NT2/D1 (cell line): ENCODE measurements around the gene ZSWIM3.

Source experiments
- DNase-seq: peaks from one replicate; pipeline ENCODE4 v3.0.0-alpha.2; 2011; ENCODE audit warnings: low read depth, low spot score
- H3K27me3 ChIP-seq: 2 replicates; pipeline ENCODE4 v1.6.0; 2011; ENCODE audit warnings: mild to moderate bottlenecking; ENCODE audit not compliant: insufficient read length, insufficient read depth
- H3K36me3 ChIP-seq: 2 replicates; pipeline ENCODE4 v1.6.1; 2011; ENCODE audit warnings: mild to moderate bottlenecking, low read length, mixed read lengths; ENCODE audit not compliant: insufficient read depth, insufficient read length
- H3K4me1 ChIP-seq: 2 replicates; pipeline ENCODE4 v1.5.1; 2011; ENCODE audit not compliant: insufficient read depth, insufficient read length
- H3K4me3 ChIP-seq: 2 replicates; pipeline ENCODE4 v1.5.1; 2011; ENCODE audit warnings: low read depth; ENCODE audit not compliant: insufficient read length
- H3K9ac ChIP-seq: 2 replicates; pipeline ENCODE4 v1.6.0; 2011; ENCODE audit warnings: low read depth; ENCODE audit not compliant: insufficient read length
- H3K9me3 ChIP-seq: 2 replicates; pipeline ENCODE4 v1.5.1; 2011; ENCODE audit warnings: mild to moderate bottlenecking, low read length; ENCODE audit not compliant: insufficient read depth
- SUZ12 ChIP-seq: IDR thresholded peaks from 2 replicates; pipeline ENCODE4 v1.6.1; 2011; ENCODE audit not compliant: insufficient read length, insufficient read depth; ENCODE audit errors: extremely low read depth
- YY1 ChIP-seq: IDR thresholded peaks from 2 replicates; pipeline ENCODE4 v1.6.1; 2011; ENCODE audit not compliant: insufficient read length, insufficient read depth
- ZNF274 ChIP-seq: IDR thresholded peaks from 2 replicates; pipeline ENCODE4 v1.6.1; 2011; ENCODE audit warnings: mild to moderate bottlenecking, low read depth, low read length

The ZSWIM3 gene

DNA sequence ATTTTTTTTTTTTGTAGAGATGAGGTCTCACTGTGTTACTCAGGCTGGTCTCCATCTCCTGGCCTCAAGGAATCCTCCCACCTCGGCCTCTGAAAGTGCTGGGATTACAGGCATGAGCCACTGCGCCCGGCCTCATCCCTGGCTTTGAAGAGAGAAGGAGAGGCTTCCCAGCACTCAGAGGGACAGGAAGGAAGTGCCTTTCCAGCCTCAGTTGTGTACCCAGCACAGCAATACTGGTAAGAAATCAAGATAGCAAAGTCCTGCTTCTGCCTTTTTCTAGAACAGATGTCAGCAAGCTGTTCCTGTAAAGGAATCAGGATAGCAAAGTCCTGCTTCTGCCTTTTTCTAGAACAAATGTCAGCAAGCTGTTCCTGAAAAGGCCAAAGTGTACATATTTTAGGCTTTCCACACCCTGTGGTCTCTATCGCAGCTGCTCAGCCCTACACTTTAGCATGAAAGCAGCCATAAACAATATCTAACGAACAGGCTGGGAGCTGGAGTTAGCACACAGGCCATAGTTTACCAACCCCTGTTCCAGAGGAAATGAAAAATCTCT lies 60.8 kb downstream of the ZSWIM3 start:
- TF ChIP-seq ZNF274: no peak
- TF ChIP-seq SUZ12: no peak
- TF ChIP-seq YY1: no peak
- H3K36me3 ChIP-seq: no peaks in the 10 kb centered on the region

DNA sequence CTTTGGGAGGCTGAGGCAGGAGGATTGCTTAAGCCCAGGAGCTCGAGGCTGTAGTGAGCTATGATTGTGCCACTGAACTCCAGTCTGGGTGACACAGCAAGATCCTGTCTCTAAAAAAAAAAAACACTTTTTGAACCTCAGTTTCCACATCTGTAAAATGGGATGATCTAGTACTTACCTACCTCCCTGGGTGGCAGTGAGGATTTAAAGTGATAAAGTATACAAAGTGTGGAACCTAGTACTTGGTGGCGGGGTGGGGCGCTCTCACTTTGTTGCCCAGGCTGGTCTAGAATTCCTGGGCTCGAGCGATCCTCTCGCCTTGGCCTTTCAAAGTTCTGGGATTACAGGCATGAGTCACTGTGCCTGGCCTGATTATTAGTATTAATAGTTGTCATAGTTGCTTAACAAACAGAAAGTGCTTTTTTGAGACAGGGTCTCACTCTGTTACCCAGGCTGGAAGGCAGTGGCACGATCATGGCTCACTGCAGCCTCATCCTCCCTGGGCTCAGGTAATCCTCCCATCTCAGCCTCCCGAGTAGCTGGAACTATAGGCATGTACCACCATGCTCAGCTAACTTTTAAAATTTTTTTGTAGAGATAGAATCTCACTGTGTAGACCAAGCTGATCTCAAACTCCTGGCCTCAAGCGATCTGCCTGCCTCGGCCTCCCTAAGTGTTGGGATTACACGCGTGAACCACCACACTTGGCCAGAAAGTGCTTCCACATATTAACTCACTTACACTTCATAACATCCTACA lies 61.5 kb downstream of the ZSWIM3 start:
- no peak overlapping the region for H3K4me3 ChIP-seq
- no peaks in the 10 kb centered on the region for H3K4me1 ChIP-seq
- H3K9me3 ChIP-seq: no peaks in the 10 kb centered on the region
- TF ChIP-seq SUZ12 (no peak), ZNF274 (no peak), YY1 (no peak)
- H3K9ac ChIP-seq: no peak overlapping the region
- DNase-seq: no peak
- H3K27me3 ChIP-seq: no peaks in the 10 kb centered on the region
- no peaks in the 10 kb centered on the region for H3K36me3 ChIP-seq

More for the DNA sequence above, 60.8 kb downstream of the ZSWIM3 start:
- Histone ChIP-seq H3K4me3 (no peak overlapping the region), H3K4me1 (no peaks in the 10 kb centered on the region), H3K9me3 (no peaks in the 10 kb centered on the region), H3K9ac (no peak overlapping the region), H3K27me3 (no peaks in the 10 kb centered on the region)
- no peak for DNase-seq

DNA sequence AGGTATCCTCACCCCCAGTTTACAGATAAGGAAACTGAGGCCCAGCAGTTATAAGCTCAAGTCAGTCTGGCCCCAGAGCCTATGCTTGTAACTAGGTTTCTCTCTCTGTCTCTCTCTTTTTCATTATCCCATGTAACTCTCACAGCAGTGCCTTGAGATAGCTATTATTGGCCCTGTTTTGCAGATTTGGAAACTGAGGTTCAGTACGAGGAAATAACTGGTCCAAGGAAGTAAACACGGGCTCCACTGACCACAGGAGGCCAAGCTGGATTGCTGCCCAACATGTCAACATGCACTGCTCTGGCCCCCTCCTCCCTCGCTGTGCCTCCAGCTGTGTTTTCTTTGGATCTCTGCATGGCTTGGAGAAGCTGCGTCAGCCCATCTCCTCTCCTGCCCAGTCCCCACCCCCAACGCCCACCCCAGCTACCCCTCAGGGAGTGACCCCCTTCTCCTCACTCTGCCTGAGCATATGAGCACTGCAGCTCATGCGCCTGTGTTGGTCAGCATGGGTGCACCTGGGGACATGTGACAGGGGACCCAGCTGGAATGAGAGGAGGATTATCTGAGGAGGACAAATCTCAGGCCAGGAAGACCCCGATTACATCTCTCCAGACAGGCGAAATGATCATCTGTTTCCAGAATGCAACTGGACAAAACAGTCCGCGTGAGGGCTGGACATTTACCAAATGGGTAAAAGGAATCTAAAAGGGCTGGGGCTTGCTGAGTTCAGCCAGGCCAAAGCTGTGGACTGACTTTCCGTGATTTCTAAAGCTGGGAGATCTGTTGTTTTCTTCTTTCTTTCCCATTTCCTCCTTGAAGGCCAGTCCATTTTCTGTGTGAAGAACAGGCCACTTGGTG lies 62.4 kb downstream of the ZSWIM3 start:
- TF ChIP-seq ZNF274 (no peak), SUZ12 (no peak), YY1 (no peak)
- DNase-seq: no peak

DNA sequence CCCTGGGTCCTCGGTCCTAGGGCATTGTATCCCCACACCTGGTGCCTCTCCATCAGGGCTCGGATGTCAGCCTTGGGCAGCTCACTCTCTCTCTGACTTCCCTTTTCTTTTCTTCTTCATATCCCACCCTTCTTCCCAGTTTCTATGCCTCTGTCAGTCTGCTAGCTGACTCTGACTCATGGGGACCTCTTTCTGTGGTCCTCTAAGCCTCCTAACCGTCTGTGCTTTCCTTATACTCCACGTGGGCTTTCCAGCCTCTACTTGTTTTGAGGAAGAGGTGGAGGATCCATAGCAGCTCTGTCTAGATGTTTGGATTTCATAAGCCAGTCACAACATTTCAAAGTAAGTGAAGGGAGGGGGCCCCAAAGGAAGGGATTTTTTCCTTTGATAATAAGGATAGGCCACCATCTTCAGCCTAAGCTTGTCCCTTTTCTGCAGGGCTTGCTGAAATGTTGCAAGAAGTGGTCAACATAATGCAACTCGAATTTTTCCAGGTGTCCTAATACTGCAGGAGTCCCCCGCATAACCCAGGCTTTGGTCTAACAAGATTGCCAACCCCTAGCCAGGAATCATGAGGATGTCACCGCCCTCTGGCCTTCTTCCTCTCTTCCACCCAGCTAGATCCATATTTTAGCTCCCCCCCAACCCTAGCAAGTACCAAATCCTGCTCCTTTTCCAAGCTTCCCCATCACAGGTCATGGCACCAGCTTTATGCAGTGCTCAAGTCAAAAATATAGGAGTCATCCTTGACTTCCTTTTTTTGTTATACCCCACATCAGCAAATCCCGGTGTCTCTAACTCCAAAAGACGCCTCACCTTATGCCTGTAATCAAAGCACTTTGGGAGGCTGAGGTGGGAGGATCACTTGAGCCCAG lies 63.3 kb downstream of the ZSWIM3 start:
- no peak for DNase-seq
- H3K27me3 ChIP-seq: no peaks in the 10 kb centered on the region
- H3K36me3 ChIP-seq: no peaks in the 10 kb centered on the region
- TF ChIP-seq ZNF274: no peak
- TF ChIP-seq SUZ12: no peak
- no peak for TF ChIP-seq YY1
- no peak overlapping the region for H3K9ac ChIP-seq
- H3K4me1 ChIP-seq: peaks cover 4% of the 10 kb centered on the region
- H3K9me3 ChIP-seq: no peaks in the 10 kb centered on the region
- no peak overlapping the region for H3K4me3 ChIP-seq

More for the DNA sequence above, 62.4 kb downstream of the ZSWIM3 start:
- no peaks in the 10 kb centered on the region for H3K9me3 ChIP-seq
- no peaks in the 10 kb centered on the region for H3K4me1 ChIP-seq
- H3K9ac ChIP-seq: no peak overlapping the region
- no peak overlapping the region for H3K4me3 ChIP-seq
- H3K36me3 ChIP-seq: no peaks in the 10 kb centered on the region
- H3K27me3 ChIP-seq: no peaks in the 10 kb centered on the region

DNA sequence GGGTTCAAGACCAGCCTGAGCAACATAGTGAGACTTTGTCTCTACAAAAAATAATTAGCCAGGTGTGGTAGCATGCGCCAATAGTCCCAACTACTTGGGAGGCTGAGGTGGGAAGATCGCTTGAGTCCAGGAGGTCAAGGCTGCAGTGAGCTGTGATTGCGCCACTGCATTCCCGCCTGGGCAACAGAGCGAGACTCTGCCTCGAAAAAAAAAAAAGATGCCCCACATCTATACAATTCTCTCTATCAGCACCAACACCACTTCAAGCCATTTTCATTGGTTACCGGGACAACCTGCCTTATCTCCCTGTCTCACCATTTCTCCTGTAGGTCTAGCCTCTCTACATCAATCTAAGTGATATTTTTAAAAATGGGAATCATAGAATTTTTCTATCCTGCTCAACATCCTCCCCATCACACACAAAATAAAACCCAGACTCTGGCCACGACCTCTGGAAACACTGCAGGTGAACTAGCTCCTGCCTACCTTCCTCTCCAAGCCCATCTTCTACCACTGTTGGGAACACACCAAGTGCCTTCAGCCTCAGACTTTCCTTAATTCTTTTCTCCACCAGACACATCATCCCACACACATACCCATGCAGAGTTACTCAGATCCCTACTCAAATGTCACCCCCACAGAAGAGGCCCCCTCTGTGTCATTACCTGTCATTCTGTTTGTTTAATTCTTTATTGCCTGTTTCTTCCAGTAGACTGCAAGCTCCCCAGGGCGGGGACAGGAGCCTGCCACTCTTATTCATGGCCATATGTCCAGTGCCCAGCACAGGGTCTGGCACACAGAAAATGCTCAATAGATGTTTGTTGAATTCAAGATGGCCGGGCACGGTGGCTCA lies 64.1 kb downstream of the ZSWIM3 start:
- DNase-seq: no peak
- Histone ChIP-seq H3K4me3 (no peak overlapping the region), H3K9me3 (no peaks in the 10 kb centered on the region), H3K4me1 (peaks cover 8% of the 10 kb centered on the region), H3K36me3 (no peaks in the 10 kb centered on the region), H3K9ac (no peak overlapping the region), H3K27me3 (no peaks in the 10 kb centered on the region)
- TF ChIP-seq ZNF274: no peak
- no peak for TF ChIP-seq YY1
- no peak for TF ChIP-seq SUZ12

DNA sequence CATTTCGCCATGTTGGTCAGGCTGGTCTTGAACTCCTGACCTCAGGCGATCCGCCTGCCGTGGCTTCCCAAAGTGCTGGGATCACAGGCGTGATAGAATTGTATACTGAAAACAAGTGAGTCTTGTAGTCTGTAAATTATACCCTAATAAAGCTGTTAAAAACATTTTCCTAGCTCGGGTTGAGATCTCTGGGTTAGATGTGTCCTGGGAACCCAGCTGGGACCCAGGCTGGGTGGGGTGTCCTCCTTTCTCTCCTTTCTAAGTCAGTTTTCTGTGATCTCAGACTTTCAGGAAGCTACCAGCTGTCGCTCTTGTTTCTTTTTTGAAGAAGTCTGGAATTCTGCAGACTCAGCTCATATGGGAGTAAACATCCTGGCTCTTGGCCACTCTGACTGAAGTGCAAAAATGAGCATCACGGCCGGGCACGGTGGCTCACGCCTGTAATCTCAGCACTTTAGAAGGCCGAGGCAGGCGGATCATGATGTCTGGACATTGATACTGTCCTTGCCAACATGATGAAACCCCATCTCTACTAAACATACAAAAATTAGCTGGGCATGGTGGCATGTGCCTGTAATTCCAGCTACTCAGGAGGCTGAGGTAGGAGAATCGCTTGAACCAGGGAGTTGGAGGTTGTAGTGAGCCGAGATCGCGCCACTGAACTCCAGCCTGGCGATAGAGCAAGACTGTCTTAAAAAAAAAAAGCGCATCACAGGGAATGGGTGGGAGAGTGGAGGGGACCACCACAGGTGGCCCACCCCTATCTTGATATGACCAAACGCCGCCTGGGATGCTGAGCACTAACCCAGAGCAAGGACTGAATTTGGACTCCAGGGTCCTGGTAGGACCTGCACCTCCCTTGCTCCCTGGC lies 67.2 kb downstream of the ZSWIM3 start:
- DNase-seq: no peak

More for the DNA sequence above, 67.2 kb downstream of the ZSWIM3 start:
- H3K9ac ChIP-seq: no peak overlapping the region
- no peak for TF ChIP-seq YY1
- TF ChIP-seq SUZ12: no peak
- no peak for TF ChIP-seq ZNF274
- H3K9me3 ChIP-seq: no peaks in the 10 kb centered on the region
- H3K36me3 ChIP-seq: no peaks in the 10 kb centered on the region
- peaks cover 8% of the 10 kb centered on the region for H3K4me1 ChIP-seq
- no peak overlapping the region for H3K4me3 ChIP-seq
- H3K27me3 ChIP-seq: no peaks in the 10 kb centered on the region
